HCT116 (cell line): ENCODE data around the gene ADD1. TPM values are rescaled to one million over a fixed set of nuclear protein-coding genes. Genes with fewer than 3 reads are reported as not detected.

ENCODE experiments used
- ATAC-seq: fragments of 200-7000 bp; cut with Tn5 transposase; 2 replicates; pipeline ENCODE4 v1.9.1; 2020; ENCODE audit warnings: mild to moderate bottlenecking, moderate library complexity
- BruUV-seq: library from RNA; stranded (reverse); fragments of 400-500 nt; replicated peaks from 2 replicates; lab custom pipeline; 2021; lab: Mats Ljungman, UMichigan
- CTCF ChIA-PET: fragments of 300-600 bp; sonication (Branson Sonifier 250); formaldehyde crosslinking; loops from one replicate; lab custom pipeline; 2021; ENCODE audit warnings: antibody characterized with exemption; lab: Charles Lee
- POLR2A ChIA-PET: fragments of 300-600, 350-600 bp; sonication (Branson Sonifier 250); formaldehyde crosslinking; loops from one replicate; lab custom pipeline; 2021; ENCODE audit warnings: antibody characterized with exemption; lab: Charles Lee
- RAD21 ChIA-PET, 2 experiments: fragments of 300-600 bp; sonication (Branson Sonifier 250); formaldehyde crosslinking; loops; one replicate each; lab custom pipeline; 2023; ENCODE audit warnings: low total read pairs in 2 of 2; ENCODE audit not compliant: uncharacterized antibody in 2 of 2, unreplicated experiment in 2 of 2, low non-redundant PET in 1 of 2; lab: Charles Lee
- DNase-seq: peaks from one replicate; pipeline ENCODE4 v3.0.0-alpha.2; 2010; ENCODE audit warnings: low read depth, low spot score
- H2AFZ ChIP-seq: fragments of 200-600 bp; shearing (Covaris generic), sonication (generic); 2 replicates; pipeline ENCODE4 v1.6.1; 2017; ENCODE audit warnings: low read depth, mixed run types, mixed read lengths, antibody characterized with exemption, low read length; ENCODE audit not compliant: poor library complexity, severe bottlenecking
- H3K27ac ChIP-seq: 2 replicates; pipeline ENCODE4 v1.5.1; 2012; ENCODE audit warnings: low read depth, low read length
- H3K27me3 ChIP-seq: fragments of 200-600 bp; sonication (generic); 2 replicates; pipeline ENCODE4 v1.6.1; 2016; ENCODE audit warnings: mixed run types, low read length, mixed read lengths; ENCODE audit not compliant: insufficient read depth
- H3K36me3 ChIP-seq, 2 experiments: fragments of 200-500 bp in 1 of 2; fragments of 200-600 bp in 1 of 2; sonication (Bioruptor generic) in 1 of 2; sonication (generic) in 1 of 2; 2 replicates each; pipeline versions ENCODE4 v1.5.1 to v1.6.1; 2014 to 2016; ENCODE audit warnings: low read length in 2 of 2, inconsistent platforms in 1 of 2, mixed read lengths in 1 of 2, mixed run types in 1 of 2; ENCODE audit not compliant: insufficient read depth in 2 of 2, control insufficient read depth in 1 of 2
- H3K4me1 ChIP-seq, 2 experiments: fragments of 200-600 bp in 1 of 2; sonication (generic) in 1 of 2; 2 replicates each; pipeline versions ENCODE4 v1.5.1 to v1.6.1; 2012 to 2017; ENCODE audit warnings: low read length in 2 of 2, inconsistent platforms in 1 of 2, mild to moderate bottlenecking in 1 of 2, mixed read lengths in 1 of 2, mixed run types in 1 of 2, moderate library complexity in 1 of 2; ENCODE audit not compliant: insufficient read depth in 2 of 2, control insufficient read depth in 1 of 2
- H3K4me2 ChIP-seq: fragments of 200-600 bp; sonication (generic); 2 replicates; pipeline ENCODE4 v1.6.1; 2017; ENCODE audit warnings: mixed run types, low read length, mixed read lengths
- H3K4me3 ChIP-seq, 2 experiments: fragments of 200-600 bp in 1 of 2; sonication (generic) in 1 of 2; replicated peaks in 1 of 2; 2 replicates each; pipeline ENCODE4 v1.5.1; 2011 to 2016; ENCODE audit warnings: low read length in 2 of 2, control low read depth in 1 of 2, low read depth in 1 of 2, mild to moderate bottlenecking in 1 of 2, mixed read lengths in 1 of 2, mixed run types in 1 of 2
- H3K79me2 ChIP-seq: fragments of 200-600 bp; sonication (generic); 2 replicates; pipeline ENCODE4 v1.6.1; 2017; ENCODE audit warnings: mild to moderate bottlenecking, mixed run types, low read length, moderate library complexity, mixed read lengths; ENCODE audit not compliant: insufficient read depth
- H3K9ac ChIP-seq: fragments of 200-600 bp; sonication (generic); 2 replicates; pipeline ENCODE4 v1.6.1; 2016; ENCODE audit warnings: low read length, mixed read lengths
- H3K9me2 ChIP-seq: fragments of 200-600 bp; sonication (generic), shearing (Covaris generic); 2 replicates; pipeline ENCODE4 v1.6.1; 2017; ENCODE audit warnings: mixed run types, mild to moderate bottlenecking, moderate library complexity; ENCODE audit not compliant: insufficient read depth
- H3K9me3 ChIP-seq, 2 experiments: fragments of 200-500 bp in 1 of 2; fragments of 200-600 bp in 1 of 2; sonication (Bioruptor generic) in 1 of 2; sonication (generic) in 1 of 2; 2 replicates each; pipeline ENCODE4 v1.6.1; 2014 to 2017; ENCODE audit warnings: low read length in 2 of 2, mixed read lengths in 2 of 2, inconsistent platforms in 1 of 2, low read depth in 1 of 2, mild to moderate bottlenecking in 1 of 2, mixed run types in 1 of 2, moderate library complexity in 1 of 2; ENCODE audit not compliant: control insufficient read depth in 1 of 2, insufficient read depth in 1 of 2
- H4K20me1 ChIP-seq: fragments of 200-600 bp; sonication (generic), shearing (Covaris generic); 2 replicates; pipeline ENCODE4 v1.6.1; 2017; ENCODE audit warnings: mixed run types, mild to moderate bottlenecking, moderate library complexity; ENCODE audit not compliant: insufficient read depth
- CBX3 ChIP-seq: IDR thresholded peaks from 2 replicates; pipeline ENCODE4 v1.6.1; 2012; ENCODE audit warnings: low read depth
- CEBPB ChIP-seq: IDR thresholded peaks from 2 replicates; pipeline ENCODE4 v1.6.1; 2012; ENCODE audit warnings: low read depth
- ELF1 ChIP-seq: IDR thresholded peaks from 2 replicates; pipeline ENCODE4 v1.6.1; 2012; ENCODE audit warnings: low read depth, borderline replicate concordance
- EZH2 ChIP-seq: fragments of 200-600 bp; sonication (generic); IDR thresholded peaks from 2 replicates; pipeline ENCODE4 v1.6.1; 2017; ENCODE audit warnings: antibody characterized with exemption, mixed run types
- EZH2phosphoT487 ChIP-seq: fragments of 200-600 bp; IDR thresholded peaks from 2 replicates; pipeline ENCODE4 v1.6.1; 2018; ENCODE audit warnings: antibody characterized with exemption, borderline replicate concordance
- FOSL1 ChIP-seq: IDR thresholded peaks from 2 replicates; pipeline ENCODE4 v1.6.1; 2012; ENCODE audit warnings: low read depth
- JUND ChIP-seq: IDR thresholded peaks from 2 replicates; pipeline ENCODE4 v1.6.1; 2012
- MAX ChIP-seq: IDR thresholded peaks from 2 replicates; pipeline ENCODE4 v1.6.1; 2012
- POLR2A ChIP-seq: IDR thresholded peaks from 2 replicates; pipeline ENCODE4 v1.7.0; 2011; ENCODE audit warnings: borderline replicate concordance; ENCODE audit not compliant: insufficient read depth, insufficient read length; ENCODE audit errors: extremely low read depth
- POLR2AphosphoS5 ChIP-seq: IDR thresholded peaks from 2 replicates; pipeline ENCODE4 v1.6.1; 2011; ENCODE audit warnings: mild to moderate bottlenecking, low read depth, low read length, moderate library complexity
- RAD21 ChIP-seq: IDR thresholded peaks from 2 replicates; pipeline ENCODE4 v1.6.1; 2012; ENCODE audit warnings: low read depth, mild to moderate bottlenecking
- SIN3A ChIP-seq: IDR thresholded peaks from 2 replicates; pipeline ENCODE4 v1.6.1; 2012; ENCODE audit warnings: low read depth
- SRF ChIP-seq: IDR thresholded peaks from 2 replicates; pipeline ENCODE4 v1.6.1; 2012; ENCODE audit warnings: low read depth
- ZBTB33 ChIP-seq: IDR thresholded peaks from 2 replicates; pipeline ENCODE4 v1.6.1; 2011; ENCODE audit warnings: mild to moderate bottlenecking, low read length, moderate library complexity; ENCODE audit not compliant: insufficient replicate concordance; ENCODE audit errors: extremely low read depth
- ZNF274 ChIP-seq: fragments of 200-500 bp; sonication (Bioruptor generic); IDR thresholded peaks from 2 replicates; pipeline ENCODE4 v1.6.1; 2014; ENCODE audit warnings: mild to moderate bottlenecking, low read depth, low read length, inconsistent platforms
- intact Hi-C: fragments of 100-400 bp; cut with micrococcal nuclease; formaldehyde crosslinking; loops from 2 replicates; pipeline ENCODE4 v1.10.0; 2022
- total RNA-seq: library from RNA; stranded (reverse); gene quantifications from one replicate; pipeline ENCODE4 v1.2.1, GENCODE V29; 2021; ENCODE audit not compliant: unreplicated experiment
- TF ChIP-seq, protein P1 (sequence below): IDR thresholded peaks from 2 replicates; pipeline ENCODE4 v1.6.1; 2012; ENCODE audit warnings: low read depth

The ADD1 gene
- total RNA-seq, 1 experiment from 2014 or later: 139 TPM

- no peaks in the 10 kb centered on the region for H3K36me3 ChIP-seq
- BruUV-seq: no TSS peak
- intact Hi-C loops: no loop called here
- H3K4me2 ChIP-seq: peak overlapping the region; percentile 45
- POLR2A ChIA-PET: no interaction called here
- DNase-seq: no peak
- H4K20me1 ChIP-seq: peaks cover 4% of the 10 kb centered on the region; the same call in 1 of the 2 replicates
- no peak overlapping the region for H3K27ac ChIP-seq
- CTCF ChIA-PET: no interaction called here
- no peaks in the 10 kb centered on the region for H3K9me3 ChIP-seq
- H3K4me1 ChIP-seq: peaks cover 31 to 36% of the 10 kb centered on the region in 2 experiments
- no peak for ATAC-seq
- RAD21 ChIA-PET: no interaction called here
- no peak overlapping the region for H3K4me3 ChIP-seq
- no peak overlapping the region for H2AFZ ChIP-seq
- peaks cover 97% of the 10 kb centered on the region for H3K79me2 ChIP-seq
- no peaks in the 10 kb centered on the region for H3K27me3 ChIP-seq
- H3K9ac ChIP-seq: no peak overlapping the region
- TF ChIP-seq EZH2 (no peak), CEBPB (no peak), RAD21 (no peak), JUND (no peak), POLR2AphosphoS5 (no peak), SIN3A (no peak), ELF1 (no peak), EZH2phosphoT487 (no peak), ZBTB33 (no peak), POLR2A (no peak), ZNF274 (no peak), FOSL1 (no peak), CBX3 (no peak), SRF (no peak), MAX (no peak)
- TF ChIP-seq, protein P1, sequence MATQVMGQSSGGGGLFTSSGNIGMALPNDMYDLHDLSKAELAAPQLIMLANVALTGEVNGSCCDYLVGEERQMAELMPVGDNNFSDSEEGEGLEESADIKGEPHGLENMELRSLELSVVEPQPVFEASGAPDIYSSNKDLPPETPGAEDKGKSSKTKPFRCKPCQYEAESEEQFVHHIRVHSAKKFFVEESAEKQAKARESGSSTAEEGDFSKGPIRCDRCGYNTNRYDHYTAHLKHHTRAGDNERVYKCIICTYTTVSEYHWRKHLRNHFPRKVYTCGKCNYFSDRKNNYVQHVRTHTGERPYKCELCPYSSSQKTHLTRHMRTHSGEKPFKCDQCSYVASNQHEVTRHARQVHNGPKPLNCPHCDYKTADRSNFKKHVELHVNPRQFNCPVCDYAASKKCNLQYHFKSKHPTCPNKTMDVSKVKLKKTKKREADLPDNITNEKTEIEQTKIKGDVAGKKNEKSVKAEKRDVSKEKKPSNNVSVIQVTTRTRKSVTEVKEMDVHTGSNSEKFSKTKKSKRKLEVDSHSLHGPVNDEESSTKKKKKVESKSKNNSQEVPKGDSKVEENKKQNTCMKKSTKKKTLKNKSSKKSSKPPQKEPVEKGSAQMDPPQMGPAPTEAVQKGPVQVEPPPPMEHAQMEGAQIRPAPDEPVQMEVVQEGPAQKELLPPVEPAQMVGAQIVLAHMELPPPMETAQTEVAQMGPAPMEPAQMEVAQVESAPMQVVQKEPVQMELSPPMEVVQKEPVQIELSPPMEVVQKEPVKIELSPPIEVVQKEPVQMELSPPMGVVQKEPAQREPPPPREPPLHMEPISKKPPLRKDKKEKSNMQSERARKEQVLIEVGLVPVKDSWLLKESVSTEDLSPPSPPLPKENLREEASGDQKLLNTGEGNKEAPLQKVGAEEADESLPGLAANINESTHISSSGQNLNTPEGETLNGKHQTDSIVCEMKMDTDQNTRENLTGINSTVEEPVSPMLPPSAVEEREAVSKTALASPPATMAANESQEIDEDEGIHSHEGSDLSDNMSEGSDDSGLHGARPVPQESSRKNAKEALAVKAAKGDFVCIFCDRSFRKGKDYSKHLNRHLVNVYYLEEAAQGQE: no peak
- H3K9me2 ChIP-seq: no peaks in the 10 kb centered on the region
Observed at GRCh38 chr4:2860391-2861348, 17.0 kb downstream of the ADD1 start.
